IMR-90 (cell line): Measurements from ENCODE around the gene MRPL32.

Experiments
- BHLHE40 ChIP-seq: fragments of 150-350 bp; IDR thresholded peaks from 2 replicates; pipeline ENCODE4 v1.6.1; 2016; ENCODE audit warnings: mild to moderate bottlenecking, low read depth, low read length
- POLR2A ChIP-seq: IDR thresholded peaks from 2 replicates; pipeline ENCODE4 v1.6.1; 2012; ENCODE audit warnings: mild to moderate bottlenecking, low read depth, low read length
- SMC3 ChIP-seq: fragments of 150-350 bp; IDR thresholded peaks from 2 replicates; pipeline ENCODE4 v1.6.1; 2016; ENCODE audit warnings: low read depth, mild to moderate bottlenecking, antibody characterized with exemption, low read length, moderate library complexity

GRCh38 chr7:42972699-42973500 is 40.7 kb downstream of the MRPL32 start:
- TF ChIP-seq POLR2A (no peak), SMC3 (no peak), BHLHE40 (no peak)
